Common myeloid progenitor, CD34-positive (primary cell): ENCODE measurements around the gene SLC35E3.
A peak's percentile ranks its signal among the peaks of the same experiment; 100 is the strongest.
"Not testable (repeated sequence)": the region's sequence is repeated elsewhere in the genome, so short reads cannot be mapped to it uniquely, and the experiment has no call there.

ENCODE experiments used
- CTCF ChIA-PET: fragments of 350-600 bp; sonication (Branson Sonifier 250); formaldehyde crosslinking; loops from one replicate; lab custom pipeline; 2021; ENCODE audit warnings: antibody characterized with exemption; lab: Charles Lee
- POLR2A ChIA-PET: fragments of 350-600 bp; sonication (Branson Sonifier 250); formaldehyde crosslinking; loops from one replicate; lab custom pipeline; 2021; ENCODE audit warnings: antibody characterized with exemption; lab: Charles Lee
- DNase-seq, 3 donors: peaks; one replicate each; pipeline versions ENCODE4 v3.0.0 to v3.0.0-alpha.2; 2013
- H3K27ac ChIP-seq, 2 experiments: 1 replicate in 1 of 2; 2 replicates in 1 of 2; pipeline ENCODE4 v1.7.0; 2013; ENCODE audit warnings: inconsistent platforms in 2 of 2, low read length in 2 of 2, mild to moderate bottlenecking in 2 of 2, low read depth in 1 of 2, moderate library complexity in 1 of 2; ENCODE audit not compliant: severe bottlenecking in 2 of 2, insufficient read depth in 1 of 2, poor library complexity in 1 of 2
- H3K27me3 ChIP-seq, 5 experiments: replicated peaks in 2 of 5; 1 replicate in 3 of 5; 2 replicates in 2 of 5; pipeline versions ENCODE4 v1.6.1 to v1.7.0; 2013; ENCODE audit warnings: low read length in 4 of 5, mild to moderate bottlenecking in 2 of 5, moderate library complexity in 2 of 5, inconsistent platforms in 1 of 5; ENCODE audit not compliant: insufficient read depth in 5 of 5, control insufficient read depth in 4 of 5
- H3K36me3 ChIP-seq, 4 experiments: 1 replicate in 2 of 4; 2 replicates in 2 of 4; pipeline versions ENCODE4 v1.6.1 to v1.7.0; 2013; ENCODE audit warnings: low read length in 3 of 4, control low read depth in 1 of 4, mild to moderate bottlenecking in 1 of 4; ENCODE audit not compliant: control insufficient read depth in 4 of 4, insufficient read depth in 4 of 4
- H3K4me1 ChIP-seq, 4 experiments: 1 replicate in 3 of 4; 2 replicates in 1 of 4; pipeline versions ENCODE4 v1.6.1 to v1.7.1; 2013; ENCODE audit warnings: low read length in 3 of 4, mild to moderate bottlenecking in 3 of 4, control low read depth in 1 of 4, inconsistent platforms in 1 of 4, moderate library complexity in 1 of 4; ENCODE audit not compliant: control insufficient read depth in 4 of 4, insufficient read depth in 4 of 4; ENCODE audit errors: control extremely low read depth in 1 of 4
- H3K4me3 ChIP-seq, 7 experiments: 1 replicate in 4 of 7; 2 replicates in 3 of 7; pipeline versions ENCODE4 v1.5.1 to v1.7.0; 2013; ENCODE audit warnings: mild to moderate bottlenecking in 7 of 7, low read length in 6 of 7, moderate library complexity in 6 of 7, inconsistent platforms in 2 of 7, low read depth in 2 of 7, control low read depth in 1 of 7; ENCODE audit not compliant: insufficient read depth in 4 of 7, control insufficient read depth in 1 of 7; ENCODE audit errors: extremely low read depth in 1 of 7
- H3K9me3 ChIP-seq, 5 experiments: 1 replicate in 4 of 5; 2 replicates in 1 of 5; pipeline versions ENCODE4 v1.6.1 to v1.7.1; 2013; ENCODE audit warnings: low read length in 4 of 5, mild to moderate bottlenecking in 2 of 5, inconsistent platforms in 1 of 5, low read depth in 1 of 5, moderate library complexity in 1 of 5; ENCODE audit not compliant: control insufficient read depth in 4 of 5, insufficient read depth in 2 of 5; ENCODE audit errors: control extremely low read depth in 1 of 5
- WGBS: methylation state at CpG from one replicate; pipeline ENCODE4 v1.1.5; 2013; ENCODE audit not compliant: insufficient coverage; 5-methylcytosine and 5-hydroxymethylcytosine counted together

Gene SLC35E3

DNA sequence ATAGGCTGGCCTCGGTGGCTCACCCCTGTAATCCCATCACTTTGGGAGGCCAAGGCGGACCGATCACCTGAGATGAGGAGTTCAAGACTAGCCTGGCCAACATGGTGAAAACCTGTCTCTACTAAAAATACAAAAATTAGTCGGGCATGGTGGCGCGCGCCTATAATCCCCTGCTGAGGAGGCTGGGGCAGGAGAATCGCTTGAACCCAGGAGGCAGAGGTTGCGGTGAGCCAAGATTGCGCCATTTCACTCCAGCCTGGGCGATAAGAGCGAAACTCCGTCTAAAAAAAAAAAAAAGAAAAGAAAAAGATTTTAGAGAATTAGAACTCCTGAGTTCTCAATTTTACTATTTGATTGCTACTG, 64.0 kb downstream of the SLC35E3 start:
- H3K27ac ChIP-seq, CTCF ChIA-PET: not testable (repeated sequence)

DNA sequence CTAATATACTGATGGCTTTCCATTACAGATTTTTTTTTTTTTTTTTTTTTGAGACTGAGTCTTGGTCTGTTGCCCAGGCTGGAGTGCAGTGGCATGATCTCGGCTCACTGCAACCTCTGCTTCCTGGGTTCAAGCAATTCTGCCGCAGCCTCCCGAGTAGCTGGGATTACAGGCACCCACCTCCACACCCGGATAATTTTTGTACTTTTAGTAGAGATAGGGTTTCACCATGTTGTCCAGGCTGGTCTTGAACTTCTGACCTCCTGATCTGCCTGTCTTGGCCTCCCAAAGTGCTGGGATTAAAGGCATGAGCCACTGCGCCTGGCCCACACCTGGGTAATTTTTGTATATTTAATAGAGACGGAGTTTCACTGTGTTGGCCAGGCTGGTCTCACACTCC, 65.6 kb downstream of the SLC35E3 start:
- H3K27me3 ChIP-seq, DNase-seq, H3K27ac ChIP-seq, H3K9me3 ChIP-seq, POLR2A ChIA-PET, H3K4me3 ChIP-seq: not testable (repeated sequence)
- CTCF ChIA-PET: interaction anchor here (1.5 kb wide), 1 partner anchor 10 kb away, joined by 6 read pairs; no protein-coding TSS in a partner anchor
- WGBS: 90% methylated on average over 2 of the region's 6 CpGs
- peaks cover 8 to 17% (median 11%) of the 10 kb centered on the region in 4 experiments for H3K4me1 ChIP-seq
- peaks cover 8 to 47% (median 31%) of the 10 kb centered on the region in 4 experiments for H3K36me3 ChIP-seq

More for the DNA sequence above, 64.0 kb downstream of the SLC35E3 start:
- H3K27me3 ChIP-seq, DNase-seq, H3K9me3 ChIP-seq, POLR2A ChIA-PET: not testable (repeated sequence)
- WGBS: 93% methylated on average over 6 of the region's 13 CpGs
- peaks cover 4 to 33% (median 19%) of the 10 kb centered on the region in 4 experiments for H3K36me3 ChIP-seq
- H3K4me1 ChIP-seq: peaks cover 8 to 17% (median 11%) of the 10 kb centered on the region in 4 experiments
- peak overlapping the region in 1 of 7 experiments; percentile 84 for H3K4me3 ChIP-seq

DNA sequence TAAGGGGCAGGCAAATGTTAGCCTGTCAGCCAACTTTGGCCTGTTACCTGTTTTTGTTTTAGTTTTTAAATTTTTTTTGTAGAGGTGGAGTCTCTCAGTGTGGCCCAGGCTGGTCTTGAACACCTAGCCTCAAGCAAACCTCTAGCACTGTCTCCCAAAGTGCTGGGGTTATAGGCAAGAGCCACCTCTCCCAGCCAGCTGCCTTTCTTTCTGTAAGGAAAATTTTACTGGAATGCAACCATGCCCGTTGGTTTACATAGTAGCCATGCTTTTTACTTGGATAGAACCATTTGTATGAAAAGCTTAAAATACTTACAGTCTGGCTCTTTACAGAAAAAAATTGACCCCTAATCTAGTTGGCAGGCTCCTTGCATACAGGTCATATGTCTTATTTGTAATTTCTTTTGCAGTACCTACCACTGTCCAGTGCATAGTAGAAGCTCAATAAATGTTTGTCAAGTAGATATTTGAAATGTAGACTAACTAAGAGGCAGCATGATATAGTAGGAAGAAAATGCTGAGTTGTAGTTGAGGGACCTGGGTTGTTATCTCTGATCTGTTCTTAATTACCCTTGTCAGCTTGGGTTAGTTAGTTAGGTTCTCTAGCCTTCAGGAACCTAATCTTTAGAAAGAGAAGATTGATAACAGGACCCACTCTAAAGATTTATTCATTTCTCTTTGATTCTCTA, 66.7 kb downstream of the SLC35E3 start:
- no peak overlapping the region for H3K27ac ChIP-seq
- WGBS: 100% methylated on average over 1 of the region's 1 CpG
- H3K4me1 ChIP-seq: peaks cover 4 to 12% (median 5%) of the 10 kb centered on the region in 4 experiments
- H3K9me3 ChIP-seq: no peaks in the 10 kb centered on the region
- H3K4me3 ChIP-seq: no peak overlapping the region
- ChIA-PET POLR2A (no interaction called here), CTCF (interaction anchor here (0.7 to 1.5 kb wide), 4 partner anchors 9 to 458 kb away, joined by 3 to 6 read pairs (median 3); no protein-coding TSS in a partner anchor)
- DNase-seq: no peak
- peaks cover 11 to 53% (median 38%) of the 10 kb centered on the region in 4 experiments for H3K36me3 ChIP-seq
- H3K27me3 ChIP-seq: no peaks in the 10 kb centered on the region

DNA sequence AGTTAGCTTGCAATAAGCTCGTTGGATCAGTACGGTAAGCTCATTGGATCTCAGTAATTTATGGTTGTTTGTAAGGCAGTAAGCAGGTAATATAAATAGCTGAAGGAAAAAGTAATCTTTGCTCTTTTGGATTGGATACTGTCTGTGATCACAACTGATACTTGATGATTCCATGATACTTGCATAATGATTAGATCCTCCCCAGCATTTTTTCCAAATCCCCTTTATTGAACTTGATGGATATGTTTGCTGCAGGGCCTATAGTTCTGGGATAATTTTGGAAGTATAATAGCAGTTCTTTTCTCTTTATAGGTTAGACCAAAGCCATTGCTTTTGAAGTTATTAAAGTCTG, 67.2 kb downstream of the SLC35E3 start:
- Histone ChIP-seq H3K36me3 (peaks cover 11 to 57% (median 40%) of the 10 kb centered on the region in 4 experiments), H3K27me3 (no peaks in the 10 kb centered on the region), H3K9me3 (no peaks in the 10 kb centered on the region), H3K4me3 (no peak overlapping the region), H3K27ac (no peak overlapping the region), H3K4me1 (peaks cover 4 to 10% (median 5%) of the 10 kb centered on the region in 4 experiments)
- DNase-seq: no peak
- ChIA-PET POLR2A (no interaction called here), CTCF (interaction anchor here (0.8 to 1.1 kb wide), 2 partner anchors 9 to 21 kb away, joined by 3 read pairs; no protein-coding TSS in a partner anchor)
- 90% methylated on average over 2 of the region's 2 CpGs for WGBS

DNA sequence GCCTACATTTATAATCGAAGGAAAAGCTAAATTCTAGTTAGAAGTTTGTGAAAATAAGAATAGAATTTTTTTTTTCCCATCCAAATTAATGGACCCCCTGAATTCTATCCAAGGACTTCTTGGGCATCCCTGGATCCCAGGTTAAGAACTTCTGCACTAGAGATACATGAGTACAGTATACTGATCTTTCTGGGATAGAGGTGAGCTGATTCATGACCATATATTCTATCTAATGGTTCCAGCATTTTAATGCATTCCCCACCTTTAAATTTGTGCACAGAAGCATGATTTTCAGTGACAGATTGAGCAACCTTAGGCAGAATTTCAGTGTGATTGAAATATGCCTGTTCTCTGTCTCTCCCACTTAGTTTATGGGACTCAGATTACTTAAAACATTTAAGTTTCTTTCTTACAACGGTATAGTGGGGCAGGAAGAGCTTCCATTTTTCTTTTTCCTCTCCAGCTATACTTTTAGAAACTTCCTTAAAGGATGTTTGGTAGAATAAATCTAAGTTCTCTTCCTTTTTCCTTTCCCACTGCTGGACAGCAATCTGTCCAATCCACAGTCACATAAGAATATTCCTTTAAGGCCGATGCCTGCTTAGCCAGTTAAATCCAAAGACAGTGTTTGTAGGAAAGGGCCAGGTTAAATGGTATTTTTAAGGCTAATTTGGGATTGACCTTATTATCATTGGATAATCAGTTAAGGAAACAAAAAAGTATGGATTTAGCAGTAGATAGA, 68.7 kb downstream of the SLC35E3 start:
- H3K36me3 ChIP-seq: peaks cover 15 to 67% (median 45%) of the 10 kb centered on the region in 4 experiments
- no peaks in the 10 kb centered on the region for H3K9me3 ChIP-seq
- no peak overlapping the region for H3K4me3 ChIP-seq
- ChIA-PET CTCF (interaction anchor here (0.6 kb wide), 1 partner anchor 27 kb away, joined by 3 read pairs; no protein-coding TSS in a partner anchor), POLR2A (no interaction called here)
- H3K27ac ChIP-seq: peak overlapping the region in 1 of 2 experiments; percentile 38
- no peak for DNase-seq
- no peaks in the 10 kb centered on the region for H3K27me3 ChIP-seq
- no CpG with 5 or more reads among the region's 3 CpGs for WGBS
- peaks cover 0 to 3% (median 0%) of the 10 kb centered on the region in 4 experiments for H3K4me1 ChIP-seq

DNA sequence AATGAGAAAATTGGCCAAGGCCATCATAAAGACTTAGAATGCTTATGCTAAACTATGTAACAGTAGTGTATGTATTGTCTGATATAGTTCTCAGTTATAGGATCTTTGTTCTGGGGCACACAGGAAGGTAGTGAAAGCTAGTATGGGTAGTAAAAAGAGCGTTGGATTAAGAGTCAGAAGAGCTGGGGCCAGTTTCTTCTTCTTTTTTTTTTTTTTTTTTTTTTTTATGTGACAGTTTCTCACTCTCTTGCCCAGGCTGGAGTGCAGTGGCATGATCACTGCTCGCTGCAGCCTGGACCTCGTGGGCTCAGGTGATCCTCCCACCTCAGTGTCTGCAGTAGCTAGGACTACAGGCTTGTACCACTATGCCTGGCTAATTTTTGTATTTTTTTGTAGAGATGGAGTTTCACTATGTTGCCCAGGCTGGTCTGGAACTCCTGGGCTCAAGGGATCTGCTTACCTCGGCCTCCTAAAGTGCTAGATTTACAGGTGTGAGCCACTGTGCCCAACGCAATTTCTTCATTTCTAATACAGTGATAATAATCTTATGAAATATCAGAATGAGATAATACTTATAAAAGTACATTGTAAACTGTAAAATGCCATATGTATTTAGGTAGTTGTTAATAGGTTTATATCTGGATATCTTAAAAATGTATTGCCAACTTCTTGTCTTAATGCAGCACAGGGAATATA, 69.4 kb downstream of the SLC35E3 start:
- no peak overlapping the region for H3K4me3 ChIP-seq
- H3K4me1 ChIP-seq: peaks cover 0 to 3% (median 0%) of the 10 kb centered on the region in 4 experiments
- no peaks in the 10 kb centered on the region for H3K9me3 ChIP-seq
- DNase-seq: no peak
- H3K27me3 ChIP-seq: no peaks in the 10 kb centered on the region
- ChIA-PET CTCF (interaction anchor here (1.9 kb wide), 1 partner anchor 8 kb away, joined by 8 read pairs; the partner anchor contains the start of gene MDM2), POLR2A (no interaction called here)
- H3K27ac ChIP-seq: peak overlapping the region in 1 of 2 experiments; percentile 38
- H3K36me3 ChIP-seq: peaks cover 18 to 70% (median 45%) of the 10 kb centered on the region in 4 experiments
- 100% methylated on average over 1 of the region's 5 CpGs for WGBS
